Common myeloid progenitor, CD34-positive (primary cell): ENCODE results near the gene NLRP5.
"Not testable (repeated sequence)": the region's sequence is repeated elsewhere in the genome, so short reads cannot be mapped to it uniquely, and the experiment has no call there.

Experiments used
- CTCF ChIA-PET: fragments of 350-600 bp; sonication (Branson Sonifier 250); formaldehyde crosslinking; loops from one replicate; lab custom pipeline; 2021; ENCODE audit warnings: antibody characterized with exemption; lab: Charles Lee
- POLR2A ChIA-PET: fragments of 350-600 bp; sonication (Branson Sonifier 250); formaldehyde crosslinking; loops from one replicate; lab custom pipeline; 2021; ENCODE audit warnings: antibody characterized with exemption; lab: Charles Lee
- DNase-seq, 3 donors: peaks; one replicate each; pipeline versions ENCODE4 v3.0.0 to v3.0.0-alpha.2; 2013
- H3K27ac ChIP-seq, 2 experiments: 1 replicate in 1 of 2; 2 replicates in 1 of 2; pipeline ENCODE4 v1.7.0; 2013; ENCODE audit warnings: inconsistent platforms in 2 of 2, low read length in 2 of 2, mild to moderate bottlenecking in 2 of 2, low read depth in 1 of 2, moderate library complexity in 1 of 2; ENCODE audit not compliant: severe bottlenecking in 2 of 2, insufficient read depth in 1 of 2, poor library complexity in 1 of 2
- H3K27me3 ChIP-seq, 5 experiments: replicated peaks in 2 of 5; 1 replicate in 3 of 5; 2 replicates in 2 of 5; pipeline versions ENCODE4 v1.6.1 to v1.7.0; 2013; ENCODE audit warnings: low read length in 4 of 5, mild to moderate bottlenecking in 2 of 5, moderate library complexity in 2 of 5, inconsistent platforms in 1 of 5; ENCODE audit not compliant: insufficient read depth in 5 of 5, control insufficient read depth in 4 of 5
- H3K36me3 ChIP-seq, 4 experiments: 1 replicate in 2 of 4; 2 replicates in 2 of 4; pipeline versions ENCODE4 v1.6.1 to v1.7.0; 2013; ENCODE audit warnings: low read length in 3 of 4, control low read depth in 1 of 4, mild to moderate bottlenecking in 1 of 4; ENCODE audit not compliant: control insufficient read depth in 4 of 4, insufficient read depth in 4 of 4
- H3K4me1 ChIP-seq, 4 experiments: 1 replicate in 3 of 4; 2 replicates in 1 of 4; pipeline versions ENCODE4 v1.6.1 to v1.7.1; 2013; ENCODE audit warnings: low read length in 3 of 4, mild to moderate bottlenecking in 3 of 4, control low read depth in 1 of 4, inconsistent platforms in 1 of 4, moderate library complexity in 1 of 4; ENCODE audit not compliant: control insufficient read depth in 4 of 4, insufficient read depth in 4 of 4; ENCODE audit errors: control extremely low read depth in 1 of 4
- H3K4me3 ChIP-seq, 7 experiments: 1 replicate in 4 of 7; 2 replicates in 3 of 7; pipeline versions ENCODE4 v1.5.1 to v1.7.0; 2013; ENCODE audit warnings: mild to moderate bottlenecking in 7 of 7, low read length in 6 of 7, moderate library complexity in 6 of 7, inconsistent platforms in 2 of 7, low read depth in 2 of 7, control low read depth in 1 of 7; ENCODE audit not compliant: insufficient read depth in 4 of 7, control insufficient read depth in 1 of 7; ENCODE audit errors: extremely low read depth in 1 of 7
- H3K9me3 ChIP-seq, 5 experiments: 1 replicate in 4 of 5; 2 replicates in 1 of 5; pipeline versions ENCODE4 v1.6.1 to v1.7.1; 2013; ENCODE audit warnings: low read length in 4 of 5, mild to moderate bottlenecking in 2 of 5, inconsistent platforms in 1 of 5, low read depth in 1 of 5, moderate library complexity in 1 of 5; ENCODE audit not compliant: control insufficient read depth in 4 of 5, insufficient read depth in 2 of 5; ENCODE audit errors: control extremely low read depth in 1 of 5
- WGBS: methylation state at CpG from one replicate; pipeline ENCODE4 v1.1.5; 2013; ENCODE audit not compliant: insufficient coverage; 5-methylcytosine and 5-hydroxymethylcytosine counted together

The NLRP5 gene

GRCh38 chr19:56097776-56098175, 111.2 kb downstream of the NLRP5 start:
- peaks cover 3 to 76% (median 52%) of the 10 kb centered on the region in 4 experiments for H3K36me3 ChIP-seq
- DNase-seq = no peak
- no peaks in the 10 kb centered on the region for H3K27me3 ChIP-seq
- H3K4me1 ChIP-seq = peaks cover 0 to 18% (median 14%) of the 10 kb centered on the region in 4 experiments
- H3K4me3 ChIP-seq = no peak overlapping the region
- no peak overlapping the region for H3K27ac ChIP-seq
- peaks cover 0 to 9% (median 2%) of the 10 kb centered on the region in 5 experiments for H3K9me3 ChIP-seq
- CTCF ChIA-PET = interaction anchor here (0.6 kb wide), 1 partner anchor 10 kb away, joined by 3 read pairs; no protein-coding TSS in a partner anchor
- POLR2A ChIA-PET = no interaction called here
- WGBS = 95% methylated on average over 7 of the region's 7 CpGs

GRCh38 chr19:56098237-56098636, 111.7 kb downstream of the NLRP5 start:
- Histone ChIP-seq H3K4me1 (peaks cover 0 to 23% (median 18%) of the 10 kb centered on the region in 4 experiments), H3K36me3 (peaks cover 3 to 76% (median 48%) of the 10 kb centered on the region in 4 experiments)
- POLR2A ChIA-PET, H3K27me3 ChIP-seq, DNase-seq, H3K9me3 ChIP-seq, H3K27ac ChIP-seq, H3K4me3 ChIP-seq: not testable (repeated sequence)
- WGBS = 98% methylated on average over 10 of the region's 21 CpGs
- CTCF ChIA-PET = interaction anchor here (0.6 kb wide), 1 partner anchor 10 kb away, joined by 3 read pairs; no protein-coding TSS in a partner anchor

- 98% methylated on average over 28 of the region's 34 CpGs for whole genome bisulfite sequencing
- H3K27me3 ChIP-seq = no peaks in the 10 kb centered on the region
- no peak for DNase-seq
- H3K36me3 ChIP-seq = peaks cover 3 to 70% (median 43%) of the 10 kb centered on the region in 4 experiments
- CTCF ChIA-PET = interaction anchor here (0.8 to 1.5 kb wide), 2 partner anchors 9 to 18 kb away, joined by 3 to 6 read pairs; no protein-coding TSS in a partner anchor
- peaks cover 0 to 27% (median 22%) of the 10 kb centered on the region in 4 experiments for H3K4me1 ChIP-seq
- no peak overlapping the region for H3K27ac ChIP-seq
- POLR2A ChIA-PET = no interaction called here
- no peak overlapping the region for H3K4me3 ChIP-seq
- peaks cover 0 to 2% (median 0%) of the 10 kb centered on the region in 5 experiments for H3K9me3 ChIP-seq
Observed at GRCh38 chr19:56098731-56099568, 112.4 kb downstream of the NLRP5 start.

- no peak for DNase-seq
- Histone ChIP-seq H3K27me3 (no peaks in the 10 kb centered on the region), H3K36me3 (peaks cover 3 to 72% (median 40%) of the 10 kb centered on the region in 4 experiments), H3K4me1 (peaks cover 0 to 34% (median 27%) of the 10 kb centered on the region in 4 experiments), H3K4me3 (no peak overlapping the region), H3K27ac (no peak overlapping the region), H3K9me3 (peaks cover 0 to 2% (median 0%) of the 10 kb centered on the region in 5 experiments)
- ChIA-PET POLR2A (no interaction called here), CTCF (interaction anchor here (0.8 to 1.5 kb wide), 2 partner anchors 10 to 19 kb away, joined by 3 to 6 read pairs; no protein-coding TSS in a partner anchor)
- 99% methylated on average over 22 of the region's 31 CpGs for WGBS
Observed at GRCh38 chr19:56099638-56100539, 113.3 kb downstream of the NLRP5 start.

- POLR2A ChIA-PET = interaction anchor here (0.5 kb wide), 1 partner anchor 56 kb away, joined by 5 read pairs; no protein-coding TSS in a partner anchor
- Histone ChIP-seq H3K4me3 (no peak overlapping the region), H3K27ac (no peak overlapping the region), H3K9me3 (no peaks in the 10 kb centered on the region), H3K36me3 (peaks cover 3 to 62% (median 33%) of the 10 kb centered on the region in 4 experiments), H3K27me3 (no peaks in the 10 kb centered on the region), H3K4me1 (peaks cover 0 to 46% (median 39%) of the 10 kb centered on the region in 4 experiments)
- CTCF ChIA-PET = interaction anchor here (1.5 kb wide), 1 partner anchor 11 kb away, joined by 4 read pairs; no protein-coding TSS in a partner anchor
- no peak for DNase-seq
- 88% methylated on average over 24 of the region's 25 CpGs for WGBS
Observed at GRCh38 chr19:56101095-56101494, 114.5 kb downstream of the NLRP5 start.

GRCh38 chr19:56101746-56102535, 115.4 kb downstream of the NLRP5 start:
- 63% methylated on average over 29 of the region's 34 CpGs for WGBS
- CTCF ChIA-PET = interaction anchor here (1.5 kb wide), 1 partner anchor 12 kb away, joined by 4 read pairs; no protein-coding TSS in a partner anchor

More at GRCh38 chr19:56101746-56102535, 115.4 kb downstream of the NLRP5 start:
- Histone ChIP-seq H3K36me3 (peaks cover 3 to 67% (median 31%) of the 10 kb centered on the region in 4 experiments), H3K4me1 (peaks cover 1 to 54% (median 47%) of the 10 kb centered on the region in 4 experiments), H3K27me3 (no peaks in the 10 kb centered on the region), H3K9me3 (no peaks in the 10 kb centered on the region), H3K4me3 (peak overlapping the region in 2 of 7 experiments; percentile 19 to 24), H3K27ac (peak overlapping the region in 1 of 2 experiments; percentile 14)
- POLR2A ChIA-PET = no interaction called here
- no peak for DNase-seq
